HG03025 (cell line): Measurements from ENCODE around the gene DAPK2.
"Not testable (repeated sequence)": the region's sequence is repeated elsewhere in the genome, so short reads cannot be mapped to it uniquely, and the experiment has no call there.

Source experiments
- ATAC-seq: cut with Tn5 transposase; IDR thresholded peaks from one replicate; pipeline ENCODE4 v1.9.1; 2021; ENCODE audit warnings: mild to moderate bottlenecking, moderate library complexity; ENCODE audit not compliant: unreplicated experiment, low FRiP score

DAPK2 gene

DNA sequence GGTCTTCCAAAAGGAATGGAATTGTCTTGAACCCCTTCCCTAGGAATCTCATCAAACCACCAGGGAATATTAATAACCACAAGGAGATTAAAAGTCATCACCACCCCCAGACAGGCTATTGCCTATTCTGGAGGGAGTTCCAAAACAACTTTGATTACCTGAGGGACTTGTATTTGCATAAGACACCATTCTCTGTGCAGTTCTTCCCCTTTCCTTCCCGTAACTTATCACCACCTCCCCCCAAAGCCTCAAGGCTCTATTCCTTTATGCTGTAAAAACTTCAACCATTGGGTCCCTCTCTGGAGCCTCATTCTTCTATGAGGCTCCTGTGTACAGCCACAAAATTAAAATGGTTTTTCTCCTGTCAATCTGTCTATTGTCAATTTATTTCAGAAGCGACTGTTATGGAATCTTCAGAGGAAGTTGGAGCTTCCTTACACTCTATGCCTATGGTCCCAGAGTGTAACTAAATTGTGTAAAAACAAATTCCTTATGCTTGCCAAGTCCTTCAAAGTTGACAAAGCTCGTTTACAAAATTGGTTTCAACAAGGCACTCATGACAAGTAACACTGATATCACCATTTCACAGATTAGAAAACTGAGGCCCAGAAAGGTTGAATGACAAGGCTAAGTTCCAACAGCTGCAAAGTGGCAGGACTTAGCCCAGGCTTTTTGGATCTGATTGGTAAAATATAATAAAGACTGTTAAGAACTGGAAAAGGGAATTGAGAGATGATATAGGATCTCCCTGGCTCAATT is 144.2 kb downstream of the DAPK2 start:
- ATAC-seq, result no peak

- no peak for ATAC-seq
Observed at GRCh38 chr15:63900306-63900705, 146.0 kb downstream of the DAPK2 start.

GRCh38 chr15:63899606-63900005 is 146.7 kb downstream of the DAPK2 start:
- not testable (repeated sequence) for ATAC-seq

- ATAC-seq, result no peak
Observed at GRCh38 chr15:63899193-63899592, 147.1 kb downstream of the DAPK2 start.

- no peak for ATAC-seq
Observed at GRCh38 chr15:63896336-63897115, 149.8 kb downstream of the DAPK2 start.

DNA sequence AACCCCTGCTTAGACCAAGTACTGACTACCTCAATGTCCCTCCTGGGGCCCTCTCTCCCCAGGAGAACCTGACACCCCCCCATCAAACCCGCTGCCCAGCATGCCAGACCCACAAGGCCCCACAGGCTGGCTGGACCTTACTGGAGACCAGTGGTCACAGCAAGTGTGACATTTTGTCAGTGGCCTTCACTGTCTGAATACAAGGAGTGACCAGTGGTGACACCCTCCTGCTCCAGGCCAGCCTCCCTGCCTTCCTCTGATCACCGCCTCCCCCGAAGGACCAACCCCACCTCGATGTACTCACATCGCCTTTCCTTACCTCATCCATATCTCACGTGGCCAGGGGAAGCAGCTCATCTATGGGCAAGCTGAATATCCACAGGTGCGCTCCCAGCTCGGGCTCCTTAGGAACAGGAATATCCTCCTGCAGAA is 150.5 kb downstream of the DAPK2 start:
- ATAC-seq, result no peak

DNA sequence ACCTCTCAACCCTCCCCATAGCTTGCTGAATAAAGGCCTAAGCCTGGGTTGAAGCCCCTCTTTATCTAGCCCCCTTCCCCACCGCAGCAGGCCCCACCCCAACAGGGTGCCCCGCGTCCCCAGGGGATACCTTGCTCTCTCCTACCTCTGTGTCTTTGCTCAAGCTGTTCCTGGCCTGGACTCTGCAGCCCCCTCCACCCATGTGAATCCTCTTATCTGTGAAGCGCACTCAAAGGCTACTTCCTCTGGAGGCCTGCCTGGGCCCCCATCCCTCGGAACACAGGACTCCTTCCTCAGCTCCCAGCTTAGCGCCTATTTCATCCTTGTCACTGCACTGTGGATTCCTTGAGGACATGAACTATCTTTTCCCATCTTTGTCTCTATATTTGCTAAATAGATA is 151.1 kb downstream of the DAPK2 start:
- ATAC-seq, result no peak

- ATAC-seq, result no peak
Observed at GRCh38 chr15:63894662-63894949, 151.7 kb downstream of the DAPK2 start.

- ATAC-seq, result no peak
Observed at GRCh38 chr15:63893866-63894661, 152.2 kb downstream of the DAPK2 start.

- peak; percentile 39 for ATAC-seq
Observed at GRCh38 chr15:63892794-63893441, 153.4 kb downstream of the DAPK2 start.

DNA sequence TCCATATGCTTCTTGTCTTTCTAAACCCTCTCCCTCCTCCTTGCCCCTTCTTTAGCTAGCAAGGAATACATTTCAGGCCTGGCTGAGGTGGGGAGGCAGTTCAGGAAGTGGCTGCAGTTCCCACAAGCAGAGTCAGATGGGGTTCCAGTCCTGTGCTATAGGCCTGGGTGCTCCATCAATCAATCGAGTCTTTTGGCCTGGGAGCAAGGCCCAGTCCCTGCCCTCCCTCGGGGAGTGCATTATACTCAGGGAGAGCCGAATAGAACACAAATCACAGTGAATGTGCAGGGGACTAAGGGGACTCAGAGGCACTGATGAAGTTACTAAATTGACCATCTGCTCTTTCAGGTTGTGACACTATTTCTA is 154.5 kb downstream of the DAPK2 start:
- ATAC-seq, result no peak

GRCh38 chr15:63891079-63891767 is 155.1 kb downstream of the DAPK2 start:
- ATAC-seq, result no peak

- ATAC-seq, result no peak
Observed at GRCh38 chr15:63890617-63891016, 155.7 kb downstream of the DAPK2 start.

- ATAC-seq, result no peak
Observed at GRCh38 chr15:63889831-63890230, 156.5 kb downstream of the DAPK2 start.

DNA sequence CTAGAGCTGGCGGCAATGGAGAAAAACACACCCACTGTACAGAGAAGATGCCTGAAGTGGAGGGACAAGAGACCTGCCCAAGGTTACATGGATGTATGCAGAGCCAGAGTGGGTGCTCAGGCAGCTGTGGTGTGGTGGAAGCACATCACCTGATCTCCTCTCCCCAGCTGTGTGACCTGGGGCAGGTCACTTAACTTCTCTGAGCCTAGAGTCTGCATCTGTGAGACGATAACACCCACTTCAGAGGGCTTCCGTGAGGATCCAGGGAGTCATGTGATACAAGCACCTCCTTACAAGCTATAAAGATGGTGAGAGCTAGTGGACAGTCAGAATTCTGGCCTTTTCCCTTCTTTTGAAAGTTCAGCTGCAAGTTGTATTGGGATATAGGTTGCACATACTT is 157.5 kb downstream of the DAPK2 start:
- ATAC-seq, result no peak

- ATAC-seq, result no peak
Observed at GRCh38 chr15:63888146-63888545, 158.1 kb downstream of the DAPK2 start.

DNA sequence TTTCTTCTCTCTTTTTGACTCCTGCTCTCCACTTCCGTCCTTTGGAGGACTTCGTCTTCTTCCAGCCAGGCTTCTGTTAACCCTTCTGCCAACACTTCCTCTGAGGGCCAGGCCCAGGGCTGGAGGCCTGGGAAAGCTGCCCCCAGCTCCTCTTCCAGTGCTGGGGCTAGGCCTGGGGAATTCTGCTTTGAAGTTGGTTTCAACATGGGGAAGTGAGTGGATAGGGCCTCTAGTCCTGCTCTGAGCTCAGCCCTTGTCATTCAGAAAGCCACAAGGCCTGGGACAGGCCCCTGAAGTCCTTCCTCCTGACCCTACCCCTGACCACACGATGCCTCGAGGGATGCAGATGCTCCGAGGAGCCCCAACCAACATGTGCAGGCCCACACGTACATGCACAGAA is 158.7 kb downstream of the DAPK2 start:
- no peak for ATAC-seq

DNA sequence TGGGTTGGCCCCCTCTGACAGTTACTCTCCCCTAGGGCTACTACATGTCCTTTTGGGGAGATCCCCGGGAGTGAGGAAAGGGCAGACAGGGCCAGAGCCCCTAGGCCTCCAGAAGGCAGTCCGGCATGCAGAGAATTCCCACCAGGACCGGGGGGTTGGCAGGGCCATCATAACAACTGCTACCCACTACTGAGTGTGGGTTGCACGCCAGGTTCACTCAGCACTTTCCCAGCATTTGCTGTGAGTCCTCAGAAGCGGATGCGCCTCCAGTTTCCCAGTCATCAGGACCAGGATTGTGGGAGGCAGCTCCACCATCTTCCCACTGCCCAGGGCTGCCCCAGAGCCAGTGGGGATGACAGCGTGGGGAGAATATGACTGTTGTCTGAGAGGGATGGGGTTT is 161.3 kb downstream of the DAPK2 start:
- no peak for ATAC-seq

DNA sequence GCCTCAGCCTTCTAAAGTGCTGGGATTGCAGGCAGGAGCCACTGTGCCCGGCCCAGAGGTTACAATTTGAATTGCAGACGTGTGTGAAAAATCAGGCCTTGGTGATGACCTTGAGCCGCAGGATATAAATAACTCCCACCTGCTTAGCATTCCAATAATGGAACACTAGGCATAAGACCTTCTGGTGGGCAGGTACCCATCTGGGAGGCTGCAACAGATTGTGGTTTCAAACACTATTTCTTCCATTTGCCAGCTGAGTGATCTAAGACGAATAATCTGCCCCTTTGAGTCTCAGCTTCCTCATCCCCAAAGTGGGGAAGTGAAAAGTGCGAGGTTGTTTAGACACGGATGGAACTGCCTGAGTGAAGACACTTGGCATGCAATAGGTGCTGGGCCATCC is 164.9 kb downstream of the DAPK2 start:
- no peak for ATAC-seq

DNA sequence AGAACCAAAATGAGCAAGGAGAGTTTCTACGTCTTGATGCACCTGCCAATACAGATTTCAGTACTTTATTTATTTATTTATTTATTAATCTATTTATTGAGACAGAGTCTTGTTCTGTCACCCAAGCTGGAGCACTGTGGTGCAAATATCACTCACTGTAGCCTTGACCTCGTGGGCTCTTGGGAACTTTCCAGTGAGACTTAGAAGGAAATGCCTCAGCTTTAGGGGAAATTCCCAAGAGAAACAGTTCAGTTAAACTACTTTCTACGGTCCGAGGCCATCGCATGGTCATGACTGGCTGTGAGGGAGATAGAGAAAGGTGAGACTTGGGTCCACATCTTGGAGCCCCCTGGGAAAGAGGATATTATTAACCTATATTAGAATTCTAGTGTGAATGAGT is 165.5 kb downstream of the DAPK2 start:
- ATAC-seq, result no peak
